ENCODE data around the gene KIAA1217.

The KIAA1217 gene

DNA sequence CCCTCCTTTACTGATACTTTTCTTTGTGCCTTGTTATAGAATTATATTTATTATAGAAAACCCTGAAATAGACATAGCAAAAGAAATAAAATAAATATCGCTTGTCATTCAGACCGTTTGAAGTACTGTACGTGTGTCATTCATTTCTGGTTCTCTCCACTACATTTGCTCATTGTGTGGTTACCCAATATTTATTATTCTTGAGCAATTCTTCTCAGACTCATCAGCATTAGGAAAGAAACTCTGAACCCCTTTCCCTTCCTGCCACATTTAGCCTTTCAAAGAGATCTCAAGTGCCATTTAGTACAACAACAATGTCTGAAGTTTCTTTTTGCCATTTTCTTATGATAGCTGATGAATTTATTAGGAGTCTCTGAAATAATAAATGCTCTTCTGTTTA, 154.1 kb downstream of the KIAA1217 start:
- TF ChIP-seq, protein P1, sequence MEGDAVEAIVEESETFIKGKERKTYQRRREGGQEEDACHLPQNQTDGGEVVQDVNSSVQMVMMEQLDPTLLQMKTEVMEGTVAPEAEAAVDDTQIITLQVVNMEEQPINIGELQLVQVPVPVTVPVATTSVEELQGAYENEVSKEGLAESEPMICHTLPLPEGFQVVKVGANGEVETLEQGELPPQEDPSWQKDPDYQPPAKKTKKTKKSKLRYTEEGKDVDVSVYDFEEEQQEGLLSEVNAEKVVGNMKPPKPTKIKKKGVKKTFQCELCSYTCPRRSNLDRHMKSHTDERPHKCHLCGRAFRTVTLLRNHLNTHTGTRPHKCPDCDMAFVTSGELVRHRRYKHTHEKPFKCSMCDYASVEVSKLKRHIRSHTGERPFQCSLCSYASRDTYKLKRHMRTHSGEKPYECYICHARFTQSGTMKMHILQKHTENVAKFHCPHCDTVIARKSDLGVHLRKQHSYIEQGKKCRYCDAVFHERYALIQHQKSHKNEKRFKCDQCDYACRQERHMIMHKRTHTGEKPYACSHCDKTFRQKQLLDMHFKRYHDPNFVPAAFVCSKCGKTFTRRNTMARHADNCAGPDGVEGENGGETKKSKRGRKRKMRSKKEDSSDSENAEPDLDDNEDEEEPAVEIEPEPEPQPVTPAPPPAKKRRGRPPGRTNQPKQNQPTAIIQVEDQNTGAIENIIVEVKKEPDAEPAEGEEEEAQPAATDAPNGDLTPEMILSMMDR (conservative IDR thresholded peaks at IDR 0.05; ENCODE audit: control insufficient read depth, insufficient read depth, low read depth, low read length): no peak

DNA sequence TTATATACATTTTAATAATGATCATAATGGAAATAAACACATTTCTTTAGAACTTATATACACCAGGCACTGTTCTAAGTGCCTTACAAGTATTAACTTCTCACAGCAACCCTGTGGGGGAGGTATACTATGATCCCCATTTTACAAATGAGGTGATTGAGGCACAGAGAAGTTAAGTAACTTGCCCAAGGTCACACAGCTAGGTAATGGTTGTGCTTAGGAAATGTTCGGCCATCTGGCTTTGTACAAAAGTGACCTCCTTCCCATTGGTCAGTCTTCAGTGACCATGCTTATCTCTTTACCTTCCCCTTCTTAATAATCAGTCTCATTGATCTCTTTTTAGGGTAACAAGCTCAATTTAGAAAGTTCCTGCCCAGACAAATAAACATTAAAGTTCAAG, 158.8 kb downstream of the KIAA1217 start:
- DNase-seq (ENCODE audit: low read depth): no peak
- H3K4me3 ChIP-seq (ENCODE audit: control insufficient read depth, low read depth, low read length): no peak overlapping the region
- TF ChIP-seq, protein P1 (conservative IDR thresholded peaks at IDR 0.05; ENCODE audit: control insufficient read depth, insufficient read depth, low read depth, low read length): no peak

More for the DNA sequence above, 154.1 kb downstream of the KIAA1217 start:
- H3K4me3 ChIP-seq (ENCODE audit: control insufficient read depth, low read depth, low read length): no peak overlapping the region
- peak; percentile 73 for DNase-seq (ENCODE audit: low read depth)

- H3K4me3 ChIP-seq (ENCODE audit: control insufficient read depth, low read depth, low read length): no peak overlapping the region
- no peak for DNase-seq (ENCODE audit: low read depth)
- TF ChIP-seq, protein P1 (conservative IDR thresholded peaks at IDR 0.05; ENCODE audit: control insufficient read depth, insufficient read depth, low read depth, low read length): no peak
Observed at GRCh38 chr10:24370877-24371276, 161.9 kb downstream of the KIAA1217 start.

GRCh38 chr10:24371396-24371795, 162.5 kb downstream of the KIAA1217 start:
- no peak overlapping the region for H3K4me3 ChIP-seq (ENCODE audit: control insufficient read depth, low read depth, low read length)
- no peak for DNase-seq (ENCODE audit: low read depth)
- TF ChIP-seq, protein P1 (conservative IDR thresholded peaks at IDR 0.05; ENCODE audit: control insufficient read depth, insufficient read depth, low read depth, low read length): no peak

- no peak overlapping the region for H3K4me3 ChIP-seq (ENCODE audit: control insufficient read depth, low read depth, low read length)
- DNase-seq (ENCODE audit: low read depth): peak; percentile 86
- TF ChIP-seq, protein P1 (conservative IDR thresholded peaks at IDR 0.05; ENCODE audit: control insufficient read depth, insufficient read depth, low read depth, low read length): no peak
Observed at GRCh38 chr10:24374134-24374915, 165.4 kb downstream of the KIAA1217 start.

- TF ChIP-seq, protein P1 (conservative IDR thresholded peaks at IDR 0.05; ENCODE audit: control insufficient read depth, insufficient read depth, low read depth, low read length): no peak
- H3K4me3 ChIP-seq (ENCODE audit: control insufficient read depth, low read depth, low read length): no peak overlapping the region
- DNase-seq (ENCODE audit: low read depth): no peak
Observed at GRCh38 chr10:24375510-24375909, 166.6 kb downstream of the KIAA1217 start.
